NCI-H146 (cell line): Measurements from ENCODE around the gene WIZ.
"Not testable (repeated sequence)": the region's sequence is repeated elsewhere in the genome, so short reads cannot be mapped to it uniquely, and the experiment has no call there.

Experiments used
- DNase-seq: peaks from one replicate; lab custom pipeline; 2025; lab: John Stamatoyannopoulos, UW

WIZ gene

GRCh38 chr19:15449620-15450527 is at the start of gene WIZ:
Gene WIZ (minus strand): TSS chr19:15449956. CDS start chr19:15448307, 1,649 bp downstream.
- DNase-seq: peak; percentile 77

- DNase-seq: no peak
Observed at GRCh38 chr19:15498910-15499309, 49.2 kb upstream of the WIZ start.

- DNase-seq: no peak
Observed at GRCh38 chr19:15498156-15498858, 48.6 kb upstream of the WIZ start.

GRCh38 chr19:15495151-15495550 is 45.4 kb upstream of the WIZ start:
- DNase-seq: no peak

- no peak for DNase-seq
Observed at GRCh38 chr19:15488489-15489226, 38.9 kb upstream of the WIZ start.

- no peak for DNase-seq
Observed at GRCh38 chr19:15487038-15487437, 37.3 kb upstream of the WIZ start.

GRCh38 chr19:15485768-15486167 is 36.0 kb upstream of the WIZ start:
- DNase-seq: not testable (repeated sequence)

- not testable (repeated sequence) for DNase-seq
Observed at GRCh38 chr19:15480996-15481395, 31.2 kb upstream of the WIZ start.

GRCh38 chr19:15479391-15480345 is 29.9 kb upstream of the WIZ start, which contains the start of gene PGLYRP2:
Gene PGLYRP2 (minus strand): TSS chr19:15479501. CDS start chr19:15479371, 130 bp downstream.
- peak; percentile 14 for DNase-seq

- no peak for DNase-seq
Observed at GRCh38 chr19:15476325-15476724, 26.6 kb upstream of the WIZ start.

GRCh38 chr19:15475611-15476010 is 25.9 kb upstream of the WIZ start:
- DNase-seq: no peak

GRCh38 chr19:15475169-15475568 is 25.4 kb upstream of the WIZ start:
- DNase-seq: no peak

GRCh38 chr19:15473821-15474220 is 24.1 kb upstream of the WIZ start:
- DNase-seq: not testable (repeated sequence)

- no peak for DNase-seq
Observed at GRCh38 chr19:15471639-15472101, 21.9 kb upstream of the WIZ start.

GRCh38 chr19:15469513-15470297 is 19.9 kb upstream of the WIZ start:
- no peak for DNase-seq

- no peak for DNase-seq
Observed at GRCh38 chr19:15468675-15469512, 19.1 kb upstream of the WIZ start.

GRCh38 chr19:15467734-15468214 is 18.0 kb upstream of the WIZ start:
- no peak for DNase-seq

GRCh38 chr19:15466851-15467733 is 17.3 kb upstream of the WIZ start:
- DNase-seq: no peak
